Stomach (tissue), 9 donors: Measurements from ENCODE around the gene SPHK1. TPM values are rescaled to one million over a fixed set of nuclear protein-coding genes. Genes with fewer than 3 reads are reported as not detected.
A peak's percentile ranks its signal among the peaks of the same experiment; 100 is the strongest.

Experiments used
- DNase-seq, 2 donors: peaks; one replicate each; pipeline versions ENCODE4 v3.0.0 to v3.0.0-alpha.2; 2013 to 2019
- H3K27ac ChIP-seq, 5 donors: fragments of 200-600 bp in 4 of 5; sonication (generic) in 4 of 5; one replicate each; pipeline ENCODE4 v1.5.1; 2013 to 2019; ENCODE audit warnings: mild to moderate bottlenecking in 1 of 5, moderate library complexity in 1 of 5
- H3K27me3 ChIP-seq, 3 donors: fragments of 200-600 bp; sonication (generic); one replicate each; pipeline ENCODE4 v1.5.1; 2017 to 2019; ENCODE audit warnings: mixed run types in 1 of 3
- H3K36me3 ChIP-seq, 4 donors: fragments of 200-600 bp; sonication (generic); 1 replicate in 3 of 4; 2 replicates in 1 of 4; pipeline ENCODE4 v1.5.1; 2016 to 2019
- H3K4me1 ChIP-seq, 4 donors: fragments of 200-600 bp; sonication (generic); one replicate each; pipeline ENCODE4 v1.5.1; 2016 to 2019
- H3K4me3 ChIP-seq, 4 donors: fragments of 200-600 bp; sonication (generic) in 3 of 4; one replicate each; pipeline ENCODE4 v1.5.1; 2016 to 2019; ENCODE audit warnings: mild to moderate bottlenecking in 1 of 4
- H3K9me3 ChIP-seq, 4 donors: fragments of 200-600 bp; sonication (generic); one replicate each; pipeline ENCODE4 v1.5.1; 2016 to 2019
- EP300 ChIP-seq: sonication (generic); formaldehyde crosslinking; IDR thresholded peaks from one replicate; pipeline ENCODE4 v1.6.1; 2017; ENCODE audit warnings: antibody characterized with exemption
- POLR2A ChIP-seq, 4 donors: fragments of 450-650 bp; IDR thresholded peaks; one replicate each; pipeline ENCODE4 v1.6.1; 2016; ENCODE audit warnings: antibody characterized with exemption in 4 of 4, control low read depth in 2 of 4, mild to moderate bottlenecking in 1 of 4, moderate library complexity in 1 of 4
- POLR2AphosphoS5 ChIP-seq, 3 donors: sonication (generic); formaldehyde crosslinking; IDR thresholded peaks; one replicate each; pipeline ENCODE4 v1.6.1; 2016; ENCODE audit warnings: antibody characterized with exemption in 3 of 3
- WGBS, 5 donors: extraction: QIAGEN DNeasy Blood & Tissue Kit in 3 of 5; methylation state at CpG; one replicate each; pipeline versions ENCODE4 v1.1.5 to v1.1.7; 2013 to 2018; 5-methylcytosine and 5-hydroxymethylcytosine counted together
- intact Hi-C: fragments of 100-400 bp; cut with DNase I; formaldehyde crosslinking; loops from one replicate; pipeline ENCODE4 v1.15.1; 2023; ENCODE audit warnings: low total_unique reads
- polyA plus RNA-seq, 3 donors: library from polyadenylated mRNA; stranded (reverse); fragments of 200-250 nt; gene quantifications; one replicate each; pipeline ENCODE4 v1.2.3, GENCODE V29; 2013
- total RNA-seq, 5 donors: library from RNA; depleted of rRNA; stranded (reverse); fragments of >200 nt; gene quantifications; one replicate each; pipeline versions ENCODE4 v1.1.0 to v1.2.3, GENCODE V29; 2014 to 2016
- TF ChIP-seq, protein P1 (sequence below), 7 experiments: fragments of 450-650 bp in 4 of 7; fragments of 200-600 bp in 3 of 7; sonication (generic) in 3 of 7; IDR thresholded peaks; one replicate each; pipeline ENCODE4 v1.5.1; 2016 to 2019; ENCODE audit warnings: antibody characterized with exemption in 7 of 7, control low read depth in 2 of 7, mild to moderate bottlenecking in 1 of 7
- donor health status: healthy with polysubstance abuse.
- donor health status: Bipolar disorder and iron deficiency.
- donor health status: healthy.

The SPHK1 gene
- total and polyA plus RNA-seq, 8 donors, result 0.45 to 13.9 (median 5.8) TPM; not detected in 1

DNA sequence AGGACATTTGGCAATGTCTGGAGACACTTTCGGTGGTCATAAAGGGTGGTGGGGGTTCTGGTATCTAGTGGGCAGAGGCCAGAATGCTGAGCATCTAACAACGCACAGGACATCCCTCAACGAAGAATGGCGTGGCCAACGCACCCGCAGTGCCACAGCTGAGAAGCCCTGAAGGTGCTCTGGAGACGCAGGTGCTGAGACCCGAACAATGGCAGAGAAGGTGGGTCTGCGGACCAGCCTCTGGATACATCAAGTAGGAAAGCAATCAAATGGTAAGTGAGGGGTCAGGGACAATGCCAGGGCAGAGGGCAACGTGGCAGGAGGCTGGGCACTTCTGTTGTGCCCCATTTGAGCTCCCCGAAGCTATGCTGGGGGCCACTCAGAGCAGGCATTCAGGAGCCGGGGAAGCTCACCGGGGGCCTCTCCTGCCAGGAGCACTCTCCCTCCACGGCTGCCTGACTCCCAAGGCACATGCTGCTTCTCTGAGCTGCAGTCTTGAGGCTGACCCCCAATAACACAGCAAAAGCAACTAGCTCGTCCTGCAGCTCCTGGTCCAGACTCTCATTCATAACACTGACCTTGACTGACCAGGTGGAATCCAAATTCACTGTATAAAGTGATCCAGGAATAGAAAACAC is 26.0 kb downstream of the SPHK1 start:
- H3K27me3 ChIP-seq, result no peaks in the 10 kb centered on the region
- H3K36me3 ChIP-seq, result peaks cover 0 to 24% (median 9%) of the 10 kb centered on the region in 4 donors
- no peak overlapping the region for H3K27ac ChIP-seq
- WGBS, 5 donors, result 88 to 95% (median 91%) methylated on average over 14 to 15 of the region's 15 CpGs
- no peaks in the 10 kb centered on the region for H3K9me3 ChIP-seq
- no peak overlapping the region for H3K4me3 ChIP-seq
- DNase-seq, result no peak
- TF ChIP-seq, protein P1, sequence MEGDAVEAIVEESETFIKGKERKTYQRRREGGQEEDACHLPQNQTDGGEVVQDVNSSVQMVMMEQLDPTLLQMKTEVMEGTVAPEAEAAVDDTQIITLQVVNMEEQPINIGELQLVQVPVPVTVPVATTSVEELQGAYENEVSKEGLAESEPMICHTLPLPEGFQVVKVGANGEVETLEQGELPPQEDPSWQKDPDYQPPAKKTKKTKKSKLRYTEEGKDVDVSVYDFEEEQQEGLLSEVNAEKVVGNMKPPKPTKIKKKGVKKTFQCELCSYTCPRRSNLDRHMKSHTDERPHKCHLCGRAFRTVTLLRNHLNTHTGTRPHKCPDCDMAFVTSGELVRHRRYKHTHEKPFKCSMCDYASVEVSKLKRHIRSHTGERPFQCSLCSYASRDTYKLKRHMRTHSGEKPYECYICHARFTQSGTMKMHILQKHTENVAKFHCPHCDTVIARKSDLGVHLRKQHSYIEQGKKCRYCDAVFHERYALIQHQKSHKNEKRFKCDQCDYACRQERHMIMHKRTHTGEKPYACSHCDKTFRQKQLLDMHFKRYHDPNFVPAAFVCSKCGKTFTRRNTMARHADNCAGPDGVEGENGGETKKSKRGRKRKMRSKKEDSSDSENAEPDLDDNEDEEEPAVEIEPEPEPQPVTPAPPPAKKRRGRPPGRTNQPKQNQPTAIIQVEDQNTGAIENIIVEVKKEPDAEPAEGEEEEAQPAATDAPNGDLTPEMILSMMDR (IDR thresholded peaks at IDR 0.05), result no peak
- TF ChIP-seq EP300, result no peak
- TF ChIP-seq POLR2AphosphoS5 (IDR thresholded peaks at IDR 0.05), result no peak
- TF ChIP-seq POLR2A (IDR thresholded peaks at IDR 0.05), result no peak
- peaks cover 14 to 36% (median 31%) of the 10 kb centered on the region in 4 donors for H3K4me1 ChIP-seq
- intact Hi-C loops, result loop anchor here (5.0 kb wide), 1 partner anchor 52 kb away; no protein-coding TSS in a partner anchor

DNA sequence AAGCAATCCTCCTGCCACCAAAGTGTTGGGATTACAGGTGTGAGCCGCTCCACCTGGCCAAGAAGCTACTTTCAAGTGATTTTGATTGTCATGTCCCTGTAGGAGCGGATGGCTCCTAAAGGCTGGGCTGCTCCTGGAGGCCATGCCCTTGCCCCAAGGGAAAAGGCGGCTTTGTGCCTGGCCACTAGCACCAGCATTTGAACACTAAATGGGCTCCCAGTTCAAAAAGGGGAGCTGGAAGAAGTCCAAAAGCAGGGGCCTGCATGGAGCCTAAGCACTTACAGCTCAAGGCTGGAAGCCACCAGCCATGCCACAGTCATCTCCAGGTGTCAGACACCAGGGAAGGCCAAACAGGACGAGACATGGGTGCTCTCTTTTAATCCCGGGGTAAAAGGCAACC is 26.8 kb downstream of the SPHK1 start:
- TF ChIP-seq, protein P1 (IDR thresholded peaks at IDR 0.05), result no peak
- TF ChIP-seq POLR2A (IDR thresholded peaks at IDR 0.05) (no peak), EP300 (no peak), POLR2AphosphoS5 (IDR thresholded peaks at IDR 0.05) (no peak)
- Histone ChIP-seq H3K4me1 (peaks cover 14 to 28% (median 24%) of the 10 kb centered on the region in 4 donors), H3K27me3 (no peaks in the 10 kb centered on the region), H3K9me3 (no peaks in the 10 kb centered on the region), H3K36me3 (peaks cover 0 to 23% (median 9%) of the 10 kb centered on the region in 4 donors), H3K4me3 (no peak overlapping the region), H3K27ac (no peak overlapping the region)
- WGBS, 5 donors, result 82 to 96% (median 95%) methylated on average over 5 of the region's 5 CpGs
- no peak for DNase-seq
- intact Hi-C loops, result loop anchor here (5.0 kb wide), 1 partner anchor 51 kb away; no protein-coding TSS in a partner anchor

DNA sequence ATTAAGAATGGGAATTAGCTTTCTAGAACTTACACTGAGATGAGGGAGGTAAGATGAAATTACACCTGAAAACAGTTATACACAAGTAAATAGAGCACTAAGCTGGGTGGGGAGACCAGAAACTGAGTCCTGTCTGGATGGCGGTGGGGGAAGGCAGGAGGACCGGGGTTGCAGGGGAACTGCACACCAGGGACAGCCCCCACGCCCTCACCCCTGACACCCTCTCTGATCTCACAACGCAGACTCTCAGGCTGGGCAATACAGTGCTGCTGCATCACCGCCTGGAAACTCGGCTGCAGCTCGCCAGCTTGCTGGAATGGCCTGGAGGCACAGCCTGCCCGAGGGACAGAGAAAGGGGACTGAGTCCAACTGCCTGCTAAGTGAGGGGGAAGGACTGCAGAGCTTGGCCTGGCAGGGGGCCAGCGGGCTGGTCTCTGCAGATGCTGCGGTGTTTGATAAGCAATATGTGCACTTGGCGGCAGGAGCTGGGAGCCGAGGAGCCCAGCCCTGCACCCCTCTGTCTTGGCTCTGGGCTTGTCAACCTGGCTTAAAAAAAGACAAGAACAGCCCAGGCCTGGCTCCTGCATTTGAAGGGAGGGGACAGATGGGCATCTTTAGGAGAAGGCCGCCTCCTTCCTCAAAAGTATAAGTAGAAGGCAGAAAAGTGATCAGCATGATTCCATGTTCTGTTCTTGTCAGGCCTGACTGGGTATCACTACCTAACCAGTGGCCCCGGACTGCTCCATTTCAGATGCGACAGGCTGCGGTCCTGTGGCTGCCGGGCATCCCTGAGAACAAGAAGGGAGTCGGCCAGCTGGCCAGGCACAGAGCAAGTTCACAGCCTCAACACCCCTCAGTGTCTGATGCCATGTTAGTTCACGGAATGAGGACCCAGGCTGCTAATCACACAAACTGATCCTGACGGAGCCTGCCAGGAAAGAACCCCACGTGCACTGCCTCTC is 30.2 kb downstream of the SPHK1 start:
- intact Hi-C loops, result loop anchor here (5.0 kb wide), 1 partner anchor 48 kb away; no protein-coding TSS in a partner anchor

More for the DNA sequence above, 30.2 kb downstream of the SPHK1 start:
- DNase-seq, result peak; percentile 79 to 92
- WGBS, 5 donors, result 40 to 51% (median 43%) methylated on average over 19 to 21 of the region's 21 CpGs
- H3K4me3 ChIP-seq, result no peak overlapping the region
- TF ChIP-seq POLR2AphosphoS5 (IDR thresholded peaks at IDR 0.05), result no peak
- TF ChIP-seq EP300, result no peak
- TF ChIP-seq, protein P1 (IDR thresholded peaks at IDR 0.05), result no peak
- TF ChIP-seq POLR2A (IDR thresholded peaks at IDR 0.05), result no peak
- no peaks in the 10 kb centered on the region for H3K27me3 ChIP-seq
- peak overlapping the region in 1 of 5 donors; percentile 39 for H3K27ac ChIP-seq
- peaks cover 0 to 28% (median 11%) of the 10 kb centered on the region in 4 donors for H3K36me3 ChIP-seq
- H3K4me1 ChIP-seq, result peaks cover 14 to 37% (median 26%) of the 10 kb centered on the region in 4 donors
- no peaks in the 10 kb centered on the region for H3K9me3 ChIP-seq
